ENCODE data around the gene WWTR1.

WWTR1 gene

DNA sequence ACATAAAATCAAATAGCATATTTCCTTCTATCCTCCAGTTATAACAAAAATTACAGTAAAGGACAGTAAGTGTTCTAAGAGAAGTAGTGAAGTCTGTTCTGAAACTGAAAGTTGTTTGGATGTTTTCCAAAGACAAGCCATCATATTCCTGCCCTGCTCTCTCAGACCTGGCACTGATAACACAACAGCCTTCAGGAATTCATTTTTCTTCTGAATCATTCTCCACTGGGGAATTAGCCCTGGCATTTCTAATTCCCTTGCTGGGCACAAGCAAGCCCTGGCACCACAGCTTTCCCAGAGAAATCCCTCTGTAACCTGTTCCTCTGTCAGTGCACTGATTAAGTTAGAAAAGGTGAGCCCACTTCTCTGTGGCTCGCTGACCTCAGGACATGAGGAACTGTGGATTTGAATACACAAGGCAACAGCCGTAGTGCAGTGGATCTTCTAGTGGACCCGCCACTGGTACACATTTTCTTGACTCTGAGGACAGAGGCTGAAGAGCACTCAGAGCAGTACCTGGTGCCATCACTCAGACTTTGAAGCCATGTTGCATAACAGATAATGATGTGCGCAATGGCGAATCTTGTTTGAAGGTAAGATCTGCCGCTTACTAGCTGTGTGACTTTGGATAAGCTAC is 61.6 kb downstream of the WWTR1 start:
- no peak for DNase-seq (ENCODE audit: insufficient read length, low spot score)
- FAIRE-seq = peak; percentile 8

DNA sequence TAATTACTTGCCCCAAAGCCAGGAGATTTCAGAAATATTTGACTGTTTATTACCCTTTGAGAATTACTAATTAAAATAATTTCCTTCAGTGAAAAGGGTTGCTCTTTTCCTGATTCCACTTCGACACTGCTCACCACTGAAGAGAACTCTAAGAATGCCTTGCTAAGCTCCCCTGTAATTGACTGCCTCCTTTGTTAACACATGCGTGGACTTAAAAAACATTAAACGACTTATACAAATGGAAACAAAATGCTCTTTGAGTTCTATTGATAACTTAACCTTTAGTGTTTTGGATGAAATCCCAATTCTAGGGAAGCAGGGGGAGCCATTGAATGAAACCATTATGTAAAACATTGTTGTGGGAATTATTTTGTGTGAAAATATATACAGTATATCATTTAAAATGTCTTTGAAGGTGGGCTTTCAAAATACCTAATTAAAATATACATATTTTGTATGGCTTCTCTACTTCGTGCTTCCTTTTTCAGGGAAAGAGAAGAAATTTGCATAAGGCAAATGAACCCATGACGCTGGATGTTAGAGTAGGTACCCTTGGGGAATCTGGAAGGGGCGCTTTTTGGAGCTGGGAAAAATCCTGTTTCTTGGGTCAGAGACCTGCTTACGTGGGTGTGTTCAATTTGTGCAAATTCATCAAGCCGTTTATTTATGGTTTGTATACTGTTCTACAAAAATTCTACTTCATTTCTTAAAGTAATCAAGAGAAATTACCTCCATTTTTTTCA is 64.2 kb downstream of the WWTR1 start:
- no peak for DNase-seq (ENCODE audit: insufficient read length, low spot score)

GRCh38 chr3:149592758-149593240 is 65.0 kb downstream of the WWTR1 start:
- DNase-seq (ENCODE audit: insufficient read length, low spot score) (no peak), FAIRE-seq (no peak)

More for the DNA sequence above, 64.2 kb downstream of the WWTR1 start:
- no peak for FAIRE-seq

DNA sequence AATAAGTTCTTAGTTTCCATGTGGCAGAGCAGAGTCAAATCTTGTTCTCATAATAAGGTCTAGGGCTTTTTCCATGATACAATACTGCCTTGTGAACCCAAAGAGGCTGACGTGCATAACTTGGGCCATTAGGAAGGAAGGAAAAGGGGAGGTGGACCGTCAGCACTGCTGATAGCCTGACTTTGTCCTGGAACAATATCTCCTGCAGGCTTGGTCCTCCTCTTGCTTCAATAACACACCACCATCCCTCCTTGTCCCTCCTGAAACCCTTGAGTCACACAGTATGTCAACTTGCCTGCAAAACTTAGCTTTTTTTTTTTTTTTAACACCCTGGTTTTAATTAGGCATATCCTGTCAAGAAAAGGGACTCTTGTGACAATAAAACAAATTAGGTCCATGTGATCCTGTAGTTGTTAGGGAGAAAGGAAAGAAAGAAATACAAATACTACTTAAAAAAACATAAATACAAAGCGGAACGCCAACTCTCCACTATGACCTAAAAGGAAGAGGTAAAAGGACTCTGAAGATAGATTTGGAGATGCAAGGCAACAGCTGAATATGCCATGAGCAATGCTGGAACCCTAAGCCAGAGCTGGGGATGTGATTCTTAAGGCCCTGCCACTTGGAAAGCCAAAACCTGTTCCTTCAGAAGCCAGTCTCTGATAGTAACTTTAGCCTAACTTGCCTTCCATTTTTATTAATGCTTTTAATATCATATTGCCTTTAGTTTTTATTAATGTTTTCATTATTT is 67.0 kb downstream of the WWTR1 start:
- DNase-seq (ENCODE audit: insufficient read length, low spot score) = no peak
- no peak for FAIRE-seq

DNA sequence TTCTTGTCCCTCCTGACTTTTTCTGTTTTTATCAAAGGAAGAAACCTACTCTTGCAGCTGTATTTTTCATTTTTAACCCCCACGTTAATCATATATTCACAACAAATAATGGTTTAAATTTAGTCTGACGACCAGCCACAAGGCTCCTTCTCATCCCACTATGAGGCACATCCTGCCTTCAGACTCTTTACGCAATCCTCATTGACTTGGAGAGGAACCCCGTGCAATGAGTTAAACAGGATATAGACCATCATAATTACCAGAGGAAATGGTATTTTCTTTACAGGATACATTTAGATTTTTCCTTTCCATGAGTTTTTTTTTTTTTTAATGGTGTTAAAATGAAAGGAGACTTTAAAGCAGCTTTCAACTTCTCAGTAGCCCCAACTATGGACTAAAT is 68.5 kb downstream of the WWTR1 start:
- FAIRE-seq (no peak), DNase-seq (ENCODE audit: insufficient read length, low spot score) (no peak)

DNA sequence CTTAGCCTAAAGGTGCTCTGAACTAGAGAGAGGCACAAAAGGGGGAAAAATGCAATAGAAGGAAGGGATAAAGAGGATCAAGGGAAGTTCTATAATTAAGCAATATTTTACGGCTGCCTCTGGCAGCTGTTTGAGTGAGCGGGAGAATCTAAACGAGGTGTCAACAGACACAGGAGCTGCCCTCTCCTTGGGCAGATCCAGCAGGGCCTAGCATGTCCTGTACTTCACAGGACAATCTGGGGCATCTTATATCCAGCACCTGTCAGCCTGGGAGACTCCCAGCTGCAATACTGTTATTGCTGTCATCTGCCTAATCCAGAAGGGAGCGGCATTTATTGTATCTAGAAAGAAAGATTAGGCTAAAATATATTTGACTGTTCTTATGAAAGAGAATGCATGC is 68.9 kb downstream of the WWTR1 start:
- DNase-seq (ENCODE audit: insufficient read length, low spot score) = no peak
- no peak for FAIRE-seq

DNA sequence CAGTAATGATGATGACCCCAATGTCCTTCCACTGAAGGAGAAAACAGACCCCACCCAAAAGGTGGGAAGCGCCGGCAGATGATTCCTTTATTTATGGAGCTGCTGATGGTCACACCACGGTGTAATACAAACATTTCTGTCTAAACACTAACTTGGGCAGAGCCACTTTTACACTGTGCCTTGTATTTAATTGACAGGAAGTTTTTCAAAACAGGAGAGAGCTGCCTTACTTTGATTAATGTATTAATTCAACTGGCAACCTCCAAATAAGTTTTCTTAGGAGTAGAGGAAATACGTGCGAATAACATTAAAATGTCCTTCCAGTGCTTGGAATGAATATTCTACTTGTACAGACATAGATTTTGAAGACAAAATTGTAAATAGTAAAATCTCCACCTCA is 70.4 kb downstream of the WWTR1 start:
- FAIRE-seq = no peak
- no peak for DNase-seq (ENCODE audit: insufficient read length, low spot score)

- no peak for FAIRE-seq
- DNase-seq (ENCODE audit: insufficient read length, low spot score) = no peak
Measured at GRCh38 chr3:149586871-149587270, 71.0 kb downstream of the WWTR1 start.

GRCh38 chr3:149585401-149585726 is 72.5 kb downstream of the WWTR1 start:
- peak; percentile 81 for FAIRE-seq
- peak; percentile 21 for DNase-seq (ENCODE audit: insufficient read length, low spot score)

DNA sequence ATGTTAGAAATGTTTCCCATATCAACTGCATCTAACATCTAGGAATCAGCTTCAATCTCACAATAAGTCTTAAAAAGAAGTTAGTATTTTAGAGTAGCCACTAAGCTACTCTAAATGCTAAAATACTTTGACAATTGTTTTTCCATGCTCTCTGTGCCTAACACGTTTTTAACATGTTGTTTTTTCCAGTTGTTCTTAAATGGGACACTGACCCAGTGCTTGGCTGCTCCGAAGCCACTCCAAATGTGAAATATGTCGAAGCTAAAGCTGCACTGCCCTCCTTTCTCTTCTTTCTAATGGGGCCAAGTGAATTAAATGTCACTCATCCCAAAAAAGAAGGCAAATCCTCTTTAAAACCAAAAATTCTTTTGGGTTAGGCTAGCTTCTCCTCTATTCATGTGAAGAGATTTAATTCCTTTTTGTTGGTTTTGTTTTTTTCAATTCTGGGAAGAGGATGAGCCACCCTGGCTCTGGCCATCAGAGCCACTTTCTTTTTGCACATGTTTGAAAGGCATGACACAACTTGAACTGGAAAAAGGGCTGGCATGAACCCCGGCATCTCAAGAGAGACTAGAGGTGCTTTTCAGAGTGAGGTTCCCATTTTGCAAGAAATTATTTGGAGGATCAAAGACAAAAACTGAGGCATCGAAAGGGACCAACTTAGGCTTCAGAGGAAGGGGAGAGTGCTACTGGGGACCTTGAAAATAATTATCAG is 73.7 kb downstream of the WWTR1 start:
- FAIRE-seq (no peak), DNase-seq (ENCODE audit: insufficient read length, low spot score) (no peak)

- FAIRE-seq = no peak
- DNase-seq (ENCODE audit: insufficient read length, low spot score) = no peak
Measured at GRCh38 chr3:149582395-149582794, 75.4 kb downstream of the WWTR1 start.

GRCh38 chr3:149581681-149582370 is 76.0 kb downstream of the WWTR1 start:
- FAIRE-seq = no peak

GRCh38 chr3:149581248-149581647 is 76.6 kb downstream of the WWTR1 start:
- no peak for FAIRE-seq

More at GRCh38 chr3:149581681-149582370, 76.0 kb downstream of the WWTR1 start:
- DNase-seq (ENCODE audit: insufficient read length, low spot score) = no peak

GRCh38 chr3:149579838-149580542 is 77.8 kb downstream of the WWTR1 start:
- FAIRE-seq (no peak), DNase-seq (ENCODE audit: insufficient read length, low spot score) (no peak)

More at GRCh38 chr3:149581248-149581647, 76.6 kb downstream of the WWTR1 start:
- no peak for DNase-seq (ENCODE audit: insufficient read length, low spot score)

GRCh38 chr3:149579161-149579560 is 78.7 kb downstream of the WWTR1 start:
- DNase-seq (ENCODE audit: insufficient read length, low spot score) (no peak), FAIRE-seq (no peak)

DNA sequence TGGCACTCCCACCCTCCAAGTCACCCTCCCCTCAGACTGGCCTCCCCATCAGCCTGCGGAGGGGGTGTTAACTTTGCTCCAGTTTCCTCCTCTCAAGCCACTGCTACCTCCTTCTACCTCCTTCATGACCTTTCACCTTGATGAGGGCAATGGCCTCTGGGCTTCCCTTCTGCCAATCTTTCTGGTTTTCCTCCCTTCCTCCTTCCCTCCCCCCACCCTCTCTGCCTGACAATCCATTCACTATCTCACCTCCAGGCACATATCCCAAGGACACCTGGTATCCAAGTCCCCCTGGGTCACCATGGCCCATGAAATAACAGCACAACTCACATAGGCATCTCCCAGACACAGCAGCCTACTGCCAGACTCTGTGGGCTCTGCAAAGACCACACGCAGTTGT is 80.0 kb downstream of the WWTR1 start:
- FAIRE-seq = no peak

DNA sequence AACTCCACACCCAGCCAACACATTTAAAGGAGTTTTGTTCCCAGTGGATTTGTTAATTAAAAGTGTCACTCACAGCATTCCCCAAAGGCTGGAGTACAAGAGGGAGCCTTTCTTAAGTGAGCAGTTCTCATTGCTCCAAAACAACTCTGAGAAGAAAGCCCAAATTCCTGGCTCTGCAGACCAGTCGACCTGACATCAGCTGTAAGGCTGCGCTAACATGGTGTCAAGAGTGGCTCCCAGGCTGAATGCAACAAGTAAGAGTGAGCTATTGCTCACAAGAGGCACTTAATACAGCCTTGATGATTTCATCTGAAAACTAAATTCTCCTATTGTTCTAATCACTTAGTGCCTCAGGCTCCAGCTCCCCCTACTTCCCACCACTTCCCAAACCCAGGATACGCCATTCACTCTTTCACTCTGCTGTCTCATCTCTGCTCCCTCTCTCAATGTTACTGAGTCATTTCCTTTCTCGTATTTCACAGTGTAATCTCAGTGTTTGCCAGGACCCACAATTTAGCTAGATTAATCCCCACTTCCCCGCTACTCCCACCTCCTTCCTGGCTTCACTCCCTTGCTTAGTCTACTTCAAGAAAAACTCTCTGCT is 81.8 kb downstream of the WWTR1 start:
- DNase-seq (ENCODE audit: insufficient read length, low spot score) (no peak), FAIRE-seq (no peak)

More for the DNA sequence above, 80.0 kb downstream of the WWTR1 start:
- DNase-seq (ENCODE audit: insufficient read length, low spot score) = no peak

GRCh38 chr3:149575213-149575960 is 82.4 kb downstream of the WWTR1 start:
- no peak for FAIRE-seq
- DNase-seq (ENCODE audit: insufficient read length, low spot score) = no peak

Measured in GM19239 (cell line).